Measurements from ENCODE around the gene SLC35F1.
"Not testable (repeated sequence)": the region's sequence is repeated elsewhere in the genome, so short reads cannot be mapped to it uniquely, and the experiment has no call there.

Gene SLC35F1

DNA sequence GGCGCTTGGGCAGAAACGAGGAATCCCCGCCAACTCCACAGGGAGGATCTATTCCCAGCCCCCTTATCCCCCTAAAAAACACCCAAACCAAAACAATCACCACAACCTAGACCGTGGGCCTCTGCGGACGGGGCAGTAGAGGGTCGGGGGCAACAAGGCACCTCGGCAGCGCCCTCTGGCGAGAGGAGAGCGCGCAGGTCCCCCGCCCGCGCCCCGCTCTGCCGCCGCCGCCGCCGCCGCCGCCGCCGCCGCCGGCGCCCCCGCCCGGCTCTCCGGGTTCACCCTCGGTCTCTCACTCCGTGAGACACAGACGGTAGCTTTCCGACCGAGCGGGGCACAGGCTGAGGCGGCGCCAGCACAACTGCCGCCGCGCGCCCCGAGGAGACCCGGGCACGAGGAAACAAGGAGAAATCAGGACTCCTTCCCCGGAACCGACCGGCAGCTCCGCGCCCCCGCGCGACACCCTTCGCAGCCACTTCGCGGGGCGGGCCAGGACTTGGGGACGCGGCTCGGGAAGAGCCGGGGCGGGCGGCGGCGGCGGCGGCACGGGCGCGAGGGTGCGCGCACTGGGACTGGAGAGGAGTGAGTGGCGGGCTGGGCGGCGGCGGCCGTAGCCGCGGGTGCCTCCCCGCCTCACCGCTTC, at the start of gene SLC35F1:
TSS of gene SLC35F1 (plus strand) at position 307 of the 643 bp plus-strand sequence.
- no peak for DNase-seq (ENCODE audit: low spot score)

- DNase-seq (ENCODE audit: low spot score): not testable (repeated sequence)
Measured at GRCh38 chr6:117858601-117859000, 48.5 kb upstream of the SLC35F1 start.

DNA sequence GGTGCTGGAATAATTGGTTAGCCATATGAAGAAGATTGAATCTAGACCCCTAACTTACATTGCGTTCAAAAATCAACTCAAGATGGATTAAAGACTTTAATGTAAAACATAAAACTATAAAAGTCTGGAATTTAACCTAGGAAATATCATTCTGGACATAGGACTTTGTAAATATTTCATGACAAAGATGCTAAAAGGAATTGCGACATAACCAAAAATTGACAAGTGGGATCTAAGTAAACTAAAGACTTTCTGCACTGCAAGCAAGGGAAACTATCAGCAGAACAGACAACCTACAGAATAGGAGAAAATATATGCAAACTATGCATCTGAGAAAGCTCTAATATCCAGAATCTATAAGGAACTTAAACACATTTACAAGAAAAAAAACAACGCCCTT, 45.5 kb upstream of the SLC35F1 start:
- DNase-seq (ENCODE audit: low spot score): no peak

DNA sequence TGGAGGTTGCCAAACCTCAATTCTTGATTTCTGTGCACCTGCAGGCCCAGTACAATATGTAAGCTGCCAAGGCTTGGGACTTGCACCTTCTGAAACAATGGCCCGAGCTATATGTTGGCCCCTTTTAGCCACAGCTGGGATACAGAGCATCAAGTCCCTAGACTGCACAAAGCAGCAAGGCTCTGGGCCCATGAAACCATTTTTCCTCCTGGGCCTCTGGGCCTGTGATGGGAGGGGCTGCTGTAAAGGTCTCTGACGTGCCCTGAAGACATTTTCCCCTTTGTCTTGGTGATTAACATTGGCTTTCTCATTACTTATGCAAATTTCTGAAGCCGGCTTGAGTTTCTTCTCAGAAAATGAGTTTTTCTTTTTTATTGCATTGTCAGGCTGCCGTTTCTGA, 40.5 kb upstream of the SLC35F1 start:
- no peak for DNase-seq (ENCODE audit: low spot score)

- no peak for DNase-seq (ENCODE audit: low spot score)
Measured at GRCh38 chr6:117870486-117871242, 36.4 kb upstream of the SLC35F1 start.

DNA sequence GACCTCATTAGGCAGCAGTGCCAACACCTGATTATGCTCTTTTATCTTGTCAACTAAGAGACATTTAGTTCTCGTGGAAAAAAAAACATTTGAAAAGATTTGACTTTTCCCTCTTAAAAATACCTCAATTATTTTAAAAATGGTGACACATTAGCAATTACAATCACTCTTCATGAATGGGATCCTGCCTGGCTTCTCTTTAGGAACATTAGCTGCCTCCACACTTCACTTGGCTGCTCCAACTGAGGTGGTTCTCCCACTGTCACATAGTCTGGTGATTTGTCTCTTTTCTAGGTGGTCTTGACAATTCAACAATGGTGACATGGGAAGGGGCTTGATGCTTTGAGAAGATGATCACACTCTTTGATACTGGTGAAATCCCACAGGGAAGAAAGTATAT, 26.2 kb upstream of the SLC35F1 start:
- DNase-seq (ENCODE audit: low spot score): no peak

DNA sequence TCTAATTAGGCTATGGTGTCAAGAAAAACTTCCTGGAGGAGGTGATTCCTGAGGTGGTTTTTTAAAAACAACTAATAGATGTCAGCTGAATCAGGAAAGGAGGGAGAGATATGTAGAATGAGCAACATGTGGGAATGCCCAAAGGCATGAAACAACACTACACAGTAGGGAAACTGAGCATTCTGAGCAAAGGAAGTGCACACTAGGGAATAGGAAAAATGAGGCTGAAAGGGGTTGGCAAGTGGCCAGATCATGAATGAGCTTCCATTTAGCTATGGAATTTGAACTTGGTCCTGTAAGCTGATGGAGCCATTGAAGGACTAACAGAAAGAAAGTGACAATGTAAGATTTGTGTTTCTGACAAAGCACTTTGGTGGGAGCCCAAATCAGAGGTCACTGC, 16.9 kb upstream of the SLC35F1 start:
- no peak for DNase-seq (ENCODE audit: low spot score)

GRCh38 chr6:117906507-117906957, 532 bp upstream of the SLC35F1 start:
- no peak for DNase-seq (ENCODE audit: low spot score)

DNA sequence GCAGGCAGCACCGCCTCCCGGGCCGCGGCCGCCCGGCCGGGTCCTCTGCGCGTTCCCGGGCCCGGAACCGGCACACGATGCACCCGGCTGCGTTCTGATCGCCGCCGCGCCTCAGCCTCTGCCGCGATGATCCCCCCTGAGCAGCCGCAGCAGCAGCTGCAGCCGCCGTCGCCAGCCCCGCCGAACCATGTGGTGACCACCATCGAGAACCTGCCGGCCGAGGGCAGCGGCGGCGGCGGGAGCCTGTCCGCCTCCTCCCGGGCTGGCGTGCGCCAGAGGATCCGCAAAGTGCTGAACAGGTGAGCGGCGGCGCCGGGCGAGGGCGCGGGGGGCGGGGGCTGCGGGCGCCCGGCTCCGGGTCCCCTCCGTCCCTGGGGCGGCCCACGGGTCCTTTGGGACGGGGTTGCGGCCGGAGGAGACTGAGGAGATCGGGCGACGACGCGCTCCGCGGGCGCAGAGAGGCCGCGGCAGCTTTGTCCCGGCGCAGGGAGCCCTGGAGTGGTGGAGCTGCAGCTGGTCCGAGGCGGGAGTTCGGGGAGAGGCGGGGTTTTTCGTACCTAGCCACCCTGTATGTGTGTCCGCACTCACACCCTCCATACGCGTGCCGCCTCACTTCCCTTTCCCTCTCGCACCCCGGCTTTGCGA, 659 bp downstream of the SLC35F1 start:
- no peak for DNase-seq (ENCODE audit: low spot score)

- no peak for DNase-seq (ENCODE audit: low spot score)
Measured at GRCh38 chr6:117908246-117909068, 1.4 kb downstream of the SLC35F1 start.

- DNase-seq (ENCODE audit: low spot score): no peak
Measured at GRCh38 chr6:117909638-117910037, 2.6 kb downstream of the SLC35F1 start.

DNA sequence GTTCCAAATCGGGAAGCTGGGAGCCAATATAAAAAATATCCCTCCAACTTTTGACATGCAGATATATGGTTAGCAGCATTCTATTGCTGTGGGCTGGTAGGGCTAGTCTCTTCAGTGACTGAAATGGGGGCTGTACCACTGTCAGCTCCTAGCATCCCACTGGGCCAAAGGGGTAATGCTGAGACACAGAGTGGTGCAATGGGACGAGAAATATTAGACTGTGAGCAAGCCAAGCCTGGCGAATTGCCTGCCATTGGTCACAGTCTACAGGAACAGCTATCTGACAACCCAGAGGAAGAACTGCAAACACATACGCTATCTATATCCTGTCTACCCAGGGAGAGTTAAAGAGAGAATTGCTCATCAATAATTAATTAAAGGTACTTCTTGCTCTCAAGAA, 3.5 kb downstream of the SLC35F1 start:
- no peak for DNase-seq (ENCODE audit: low spot score)

- DNase-seq (ENCODE audit: low spot score): no peak
Measured at GRCh38 chr6:117911150-117911549, 4.1 kb downstream of the SLC35F1 start.

DNA sequence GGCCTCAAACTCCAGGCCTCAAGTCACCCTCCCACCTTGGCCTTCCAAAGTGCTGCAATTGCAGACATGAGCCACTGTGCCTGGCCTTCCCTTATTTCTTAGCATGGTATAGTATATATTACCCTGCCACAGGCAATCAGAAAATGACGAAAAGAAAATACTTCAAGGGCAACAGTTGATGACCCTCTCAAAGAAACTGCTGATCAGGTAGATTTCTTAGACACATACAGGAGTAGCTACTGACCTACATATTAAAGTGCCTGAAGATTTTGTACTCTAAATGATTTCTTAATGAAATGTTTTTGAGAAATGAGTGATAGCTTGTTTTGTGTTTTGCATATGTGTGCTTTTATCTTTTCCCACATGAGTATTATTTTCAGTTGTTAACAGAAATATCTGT, 4.6 kb downstream of the SLC35F1 start:
- DNase-seq (ENCODE audit: low spot score): no peak

GRCh38 chr6:117915846-117916245, 8.8 kb downstream of the SLC35F1 start:
- no peak for DNase-seq (ENCODE audit: low spot score)

DNA sequence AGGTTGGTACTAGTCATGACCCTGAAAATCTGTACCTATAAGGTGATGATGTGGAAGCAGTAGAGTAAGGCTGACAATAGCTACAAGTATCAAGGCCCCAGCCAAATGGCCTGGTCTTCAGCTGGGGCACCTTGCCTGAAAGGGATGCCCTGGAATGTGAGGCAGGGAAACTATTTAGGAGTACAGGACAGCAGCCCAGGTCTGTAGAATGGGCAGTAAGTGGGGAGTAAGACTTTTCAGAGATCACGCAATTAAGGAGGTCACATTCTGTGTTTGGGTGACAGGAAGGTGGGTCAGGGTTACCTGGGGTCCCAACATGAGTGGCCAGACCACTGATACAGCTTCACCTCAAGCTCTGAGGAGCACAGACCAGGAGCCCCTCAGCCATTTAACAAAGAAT, 9.4 kb downstream of the SLC35F1 start:
- DNase-seq (ENCODE audit: low spot score): no peak

- no peak for DNase-seq (ENCODE audit: low spot score)
Measured at GRCh38 chr6:117917176-117917575, 10.1 kb downstream of the SLC35F1 start.

GRCh38 chr6:117918454-117918853, 11.4 kb downstream of the SLC35F1 start:
- peak; percentile 40 for DNase-seq (ENCODE audit: low spot score)

DNA sequence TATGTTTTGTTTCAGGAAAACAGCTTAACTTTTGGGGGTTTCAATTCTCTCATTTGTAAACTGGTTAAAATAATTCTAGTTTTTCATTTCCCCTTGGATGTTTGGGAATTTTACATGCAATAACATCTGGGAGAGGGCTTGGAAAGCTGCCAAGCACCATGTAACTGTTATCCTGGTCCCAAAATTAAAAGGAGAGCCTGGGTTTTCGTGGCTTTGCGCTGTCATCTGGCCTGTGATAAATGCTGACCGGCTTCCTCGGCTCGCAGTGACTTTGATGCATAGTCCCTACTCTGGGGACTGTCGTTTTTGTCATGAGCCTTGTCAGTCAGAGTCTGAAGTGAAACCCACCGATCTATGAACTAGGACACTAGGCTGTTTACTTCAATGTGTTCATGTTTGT, 12.2 kb downstream of the SLC35F1 start:
- no peak for DNase-seq (ENCODE audit: low spot score)

- DNase-seq (ENCODE audit: low spot score): peak; percentile 48
Measured at GRCh38 chr6:117919775-117920729, 13.0 kb downstream of the SLC35F1 start.

GRCh38 chr6:117924690-117925089, 17.6 kb downstream of the SLC35F1 start:
- DNase-seq (ENCODE audit: low spot score): no peak

Data from HuH-7 (cell line).